GM18909 (cell line): Measurements from ENCODE around the gene ITM2B.
"Not testable (repeated sequence)": the region's sequence is repeated elsewhere in the genome, so short reads cannot be mapped to it uniquely, and the experiment has no call there.

Experiments used
- ATAC-seq: cut with Tn5 transposase; IDR thresholded peaks from one replicate; pipeline ENCODE4 v1.9.1; 2021; ENCODE audit warnings: mild to moderate bottlenecking; ENCODE audit not compliant: unreplicated experiment, poor library complexity

The ITM2B gene

DNA sequence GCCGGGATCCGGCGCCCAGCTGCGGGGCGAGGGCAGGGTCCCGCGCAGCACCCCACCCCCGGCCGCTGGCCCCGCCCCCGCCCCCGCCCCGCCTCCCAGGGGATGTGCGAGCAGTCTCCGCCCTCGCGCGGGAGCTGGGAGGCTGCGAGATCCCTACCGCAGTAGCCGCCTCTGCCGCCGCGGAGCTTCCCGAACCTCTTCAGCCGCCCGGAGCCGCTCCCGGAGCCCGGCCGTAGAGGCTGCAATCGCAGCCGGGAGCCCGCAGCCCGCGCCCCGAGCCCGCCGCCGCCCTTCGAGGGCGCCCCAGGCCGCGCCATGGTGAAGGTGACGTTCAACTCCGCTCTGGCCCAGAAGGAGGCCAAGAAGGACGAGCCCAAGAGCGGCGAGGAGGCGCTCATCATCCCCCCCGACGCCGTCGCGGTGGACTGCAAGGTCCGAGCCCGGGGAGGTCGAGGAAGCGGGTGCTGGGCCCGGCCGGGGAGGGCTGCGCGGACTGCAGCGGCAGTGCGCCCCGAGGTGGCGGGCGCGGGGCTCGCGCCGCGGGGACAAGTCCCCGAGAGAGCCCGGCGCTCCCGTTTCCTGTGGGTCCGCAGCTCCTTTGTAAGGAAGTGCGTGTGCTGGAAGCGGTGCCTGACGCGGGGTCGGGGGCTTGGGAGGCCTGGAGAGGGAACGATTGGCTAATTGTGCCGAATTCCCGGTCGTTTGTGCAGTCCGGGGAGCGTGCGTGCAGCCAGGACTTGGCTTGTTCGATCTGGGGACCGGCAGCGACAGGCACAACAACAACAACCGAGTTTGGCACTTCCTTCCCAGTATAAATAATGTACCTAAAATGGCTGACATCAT, at the start of gene ITM2B:
Gene ITM2B, plus strand, starts transcription at position 161 of the 843 bp plus-strand sequence. Its CDS starts 155 bp downstream, at position 316.
- ATAC-seq, result peak; percentile 65

DNA sequence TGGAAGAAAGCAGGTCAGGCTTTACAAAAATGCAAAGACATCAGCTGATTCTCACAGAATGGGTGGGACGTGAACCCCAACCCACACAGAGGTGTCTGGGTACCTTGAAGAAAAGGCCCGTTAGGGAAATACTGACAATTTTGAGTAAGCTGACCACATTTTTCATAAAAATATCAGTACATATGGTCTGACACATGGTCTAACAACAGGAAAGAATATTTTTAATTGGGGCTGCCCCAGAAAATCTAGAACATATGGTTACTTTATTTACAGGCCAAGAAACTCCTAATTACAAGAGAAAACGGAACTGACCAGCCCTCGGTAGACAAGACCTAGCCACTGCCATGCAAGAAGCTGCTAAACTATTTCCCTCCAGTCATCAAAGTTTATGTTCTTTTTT, 48.7 kb upstream of the ITM2B start:
- ATAC-seq, result peak; percentile 42

DNA sequence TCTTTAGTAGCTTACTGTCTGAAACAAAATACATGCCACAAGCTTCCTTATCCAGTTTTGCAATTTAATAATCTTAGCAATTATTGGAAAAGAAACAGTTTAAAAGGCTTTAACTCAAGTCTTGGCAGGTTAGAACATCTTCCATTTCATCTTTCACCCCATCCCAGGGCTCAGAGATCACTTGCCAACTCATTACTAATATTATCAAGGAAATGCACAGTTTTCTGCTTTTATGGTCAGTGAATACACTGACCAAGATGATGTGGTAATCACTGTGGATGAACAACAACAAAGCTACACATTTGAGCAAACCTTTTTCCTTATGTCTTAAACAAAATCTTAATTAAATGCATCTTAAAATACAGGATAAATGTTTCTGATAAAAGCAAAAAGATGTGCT, 48.0 kb upstream of the ITM2B start:
- ATAC-seq, result no peak

DNA sequence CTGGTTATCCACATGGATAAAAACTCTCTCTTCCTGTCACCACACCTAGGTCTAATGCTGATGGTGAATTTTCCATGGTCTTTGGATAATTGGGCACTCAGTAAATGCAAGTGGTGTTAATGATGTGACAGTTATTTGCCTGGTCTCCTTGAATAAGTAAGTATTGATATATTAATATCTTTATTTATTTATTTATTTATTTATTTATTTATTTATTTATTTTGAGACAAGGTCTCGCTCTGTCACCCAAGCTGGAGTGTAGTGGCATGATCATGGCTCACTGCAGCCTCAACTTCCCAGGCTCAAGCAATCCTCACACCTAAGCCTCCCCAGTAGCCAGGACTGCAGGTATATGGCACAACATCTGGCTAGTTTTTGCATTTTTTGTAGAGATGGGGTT, 46.3 kb upstream of the ITM2B start:
- ATAC-seq, result no peak

DNA sequence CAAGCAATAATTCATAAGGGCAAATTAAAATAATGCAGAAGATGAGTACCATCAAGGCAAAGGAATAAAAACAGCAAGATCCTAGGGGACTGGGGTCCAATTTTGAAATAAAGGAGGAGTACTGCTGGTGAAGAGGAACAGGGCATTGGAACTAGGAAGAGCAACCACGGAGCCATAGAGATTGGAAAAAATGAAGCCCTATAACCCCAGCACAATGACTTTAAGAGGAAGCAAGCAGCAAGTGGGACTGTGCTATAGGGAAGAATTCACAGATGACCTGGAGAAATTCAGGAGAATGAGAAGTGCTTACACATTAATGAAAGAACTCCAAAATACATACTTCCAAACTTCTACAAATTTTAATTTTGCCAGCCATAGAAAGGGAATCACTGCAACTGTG, 44.9 kb upstream of the ITM2B start:
- ATAC-seq, result no peak

DNA sequence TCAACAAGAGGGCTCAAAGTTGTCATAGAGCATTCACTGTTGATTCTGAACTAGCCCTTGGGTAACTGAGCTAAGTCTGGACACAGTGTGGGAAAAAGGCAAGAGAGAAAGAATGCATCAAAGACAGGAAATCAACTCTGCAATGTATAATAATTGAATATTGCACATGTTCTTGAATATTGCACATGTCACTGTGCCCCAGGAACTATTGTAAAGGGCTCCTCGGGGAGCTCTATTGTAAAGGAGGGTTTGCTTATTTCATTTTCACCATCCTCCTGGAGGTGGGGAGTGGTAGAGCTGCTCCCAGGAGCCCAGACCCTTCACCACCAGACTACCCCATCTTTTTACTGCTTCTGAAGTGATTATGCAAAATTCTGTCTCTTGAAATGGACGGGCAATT, 44.4 kb upstream of the ITM2B start:
- ATAC-seq, result no peak

DNA sequence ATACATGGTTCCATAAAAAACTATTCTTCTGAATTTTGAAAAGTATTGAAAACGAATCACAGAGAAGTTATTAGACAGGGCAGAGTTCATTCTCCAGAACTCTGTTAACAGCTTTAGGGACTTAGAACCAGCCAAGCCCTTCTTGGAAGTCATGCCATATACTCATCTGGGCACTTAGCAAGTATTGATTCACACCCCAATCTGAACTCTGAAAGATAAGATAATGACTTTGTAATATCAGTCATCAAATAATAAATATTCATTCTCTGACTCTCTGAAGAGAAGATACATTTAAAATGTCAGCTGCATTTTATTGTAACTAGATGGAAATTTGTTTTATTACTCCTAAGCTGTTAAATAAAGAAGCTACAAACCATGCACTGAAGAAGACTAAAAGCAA, 43.8 kb upstream of the ITM2B start:
- ATAC-seq, result no peak

DNA sequence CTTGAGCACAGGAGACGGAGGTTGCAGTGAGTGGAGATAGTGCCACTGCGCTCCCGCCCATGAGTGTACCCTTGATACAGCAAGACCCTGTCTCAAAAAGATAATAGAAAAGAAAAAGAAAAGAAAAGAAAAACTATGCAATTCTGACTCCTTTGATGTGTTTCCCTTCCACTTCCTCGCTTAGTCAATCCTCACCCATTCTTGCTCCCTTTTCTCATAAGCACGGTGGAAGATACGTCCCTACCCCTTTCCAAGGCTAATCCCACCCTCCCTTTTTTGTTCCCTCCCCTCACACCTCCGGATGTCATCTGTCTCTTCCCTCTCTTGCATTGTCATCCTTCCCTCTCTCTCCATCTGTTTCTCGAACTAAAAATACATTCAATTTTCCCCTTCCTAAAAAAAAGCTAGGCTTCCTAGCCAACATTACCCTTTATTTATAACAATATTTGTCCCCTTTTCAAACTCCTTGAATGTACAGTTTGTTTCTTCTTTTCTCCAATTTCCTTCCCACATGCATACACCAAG, 40.5 kb upstream of the ITM2B start:
- no peak for ATAC-seq

DNA sequence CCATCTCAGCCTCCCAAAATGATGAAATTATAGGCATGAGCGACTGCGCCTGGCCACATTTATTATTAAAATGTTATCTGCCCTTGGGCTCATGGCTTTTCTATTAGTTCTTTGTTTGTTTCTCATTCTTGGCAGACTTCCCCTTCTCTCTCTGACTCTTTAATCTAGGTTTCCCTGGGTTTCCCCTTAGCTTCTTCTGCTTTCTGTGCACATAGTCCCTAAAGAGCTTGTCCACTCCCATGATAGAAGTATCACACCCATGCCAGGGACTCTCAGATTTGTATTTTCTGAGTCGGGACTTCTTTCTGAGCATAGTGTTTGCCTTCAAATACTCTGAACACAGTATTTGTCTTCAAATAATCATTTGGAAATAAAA, 38.6 kb upstream of the ITM2B start:
- peak; percentile 86 for ATAC-seq

DNA sequence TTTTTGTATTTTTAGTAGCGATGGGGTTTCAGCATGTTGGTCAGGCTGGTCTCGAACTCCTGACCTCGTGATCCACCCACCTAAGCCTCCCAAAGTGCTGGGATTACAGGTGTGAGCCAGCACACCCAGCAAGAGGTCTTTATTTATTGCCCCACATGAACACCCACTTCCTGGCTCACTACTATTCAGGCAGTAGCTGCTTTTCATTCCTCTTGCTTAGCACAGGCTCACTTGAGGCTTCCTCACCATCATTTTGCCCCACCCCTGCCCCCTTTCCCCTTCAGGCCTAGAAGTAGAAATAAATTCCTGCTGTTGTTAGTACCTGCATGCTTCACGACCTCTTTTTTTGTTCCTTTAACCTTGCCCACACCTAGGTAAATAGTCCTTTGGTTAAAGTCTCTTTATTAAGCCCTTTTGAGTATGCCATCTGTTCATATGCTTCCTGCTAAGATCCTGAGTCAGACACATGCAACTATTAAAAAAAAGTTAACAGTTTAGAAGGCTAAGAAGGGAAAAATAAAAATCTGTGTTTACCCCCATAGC, 33.5 kb upstream of the ITM2B start:
- ATAC-seq, result no peak

DNA sequence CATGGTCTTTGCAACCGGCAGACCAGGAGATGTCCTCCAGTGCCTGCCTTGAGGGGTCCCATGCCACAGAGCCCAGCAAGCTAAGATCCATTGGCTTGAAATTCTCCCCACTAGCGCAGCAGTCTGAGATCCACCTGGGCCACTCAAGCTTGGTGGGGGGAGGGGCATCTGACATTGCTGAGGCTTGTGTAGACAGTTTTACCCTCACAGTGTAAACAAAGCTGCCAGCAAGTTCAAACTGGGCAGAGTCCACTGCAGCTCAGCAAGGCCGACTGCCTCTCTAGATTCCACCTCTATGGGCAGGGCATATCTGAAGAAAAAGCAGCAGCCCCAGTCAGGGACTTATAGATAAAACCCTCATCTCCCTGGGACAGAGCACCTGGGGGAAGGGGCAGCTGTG, 32.0 kb upstream of the ITM2B start:
- ATAC-seq, result no peak

DNA sequence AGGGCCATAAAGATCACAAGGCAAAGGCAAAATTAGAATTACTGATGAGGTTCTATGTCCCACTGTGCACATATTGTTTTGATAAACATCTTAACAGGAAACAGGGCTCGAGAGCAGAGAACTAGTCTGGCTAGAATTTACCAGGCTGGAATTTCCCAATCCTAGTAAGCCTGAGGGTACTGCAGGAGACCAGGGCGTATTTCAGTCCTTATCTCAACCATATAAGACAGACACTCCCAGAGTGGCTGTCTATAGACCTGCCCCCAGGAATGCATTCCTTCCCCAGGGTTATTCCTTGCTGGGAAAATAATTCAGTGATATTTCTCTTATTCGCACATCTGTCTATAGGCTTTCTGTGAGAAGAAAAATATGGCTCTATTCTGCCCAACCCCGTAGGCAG, 25.8 kb upstream of the ITM2B start:
- not testable (repeated sequence) for ATAC-seq

DNA sequence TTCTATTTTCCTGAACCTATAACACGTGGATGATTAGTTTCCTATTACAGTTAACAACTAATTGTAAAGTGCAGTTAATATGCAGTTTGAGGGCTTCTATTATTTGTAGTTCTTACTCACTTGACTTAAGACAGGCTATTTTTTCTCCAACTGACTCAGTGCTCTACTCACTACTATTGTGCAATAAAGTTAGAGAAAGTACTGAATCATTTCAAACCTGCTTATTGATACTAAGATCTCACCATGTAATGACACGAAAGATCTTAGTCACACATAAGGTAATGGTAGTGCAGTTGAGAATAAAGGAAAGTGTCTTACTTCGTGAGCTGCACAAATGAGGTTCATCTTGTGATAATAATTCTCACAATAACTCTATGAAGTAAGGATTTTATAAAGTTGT, 22.8 kb upstream of the ITM2B start:
- ATAC-seq, result no peak

DNA sequence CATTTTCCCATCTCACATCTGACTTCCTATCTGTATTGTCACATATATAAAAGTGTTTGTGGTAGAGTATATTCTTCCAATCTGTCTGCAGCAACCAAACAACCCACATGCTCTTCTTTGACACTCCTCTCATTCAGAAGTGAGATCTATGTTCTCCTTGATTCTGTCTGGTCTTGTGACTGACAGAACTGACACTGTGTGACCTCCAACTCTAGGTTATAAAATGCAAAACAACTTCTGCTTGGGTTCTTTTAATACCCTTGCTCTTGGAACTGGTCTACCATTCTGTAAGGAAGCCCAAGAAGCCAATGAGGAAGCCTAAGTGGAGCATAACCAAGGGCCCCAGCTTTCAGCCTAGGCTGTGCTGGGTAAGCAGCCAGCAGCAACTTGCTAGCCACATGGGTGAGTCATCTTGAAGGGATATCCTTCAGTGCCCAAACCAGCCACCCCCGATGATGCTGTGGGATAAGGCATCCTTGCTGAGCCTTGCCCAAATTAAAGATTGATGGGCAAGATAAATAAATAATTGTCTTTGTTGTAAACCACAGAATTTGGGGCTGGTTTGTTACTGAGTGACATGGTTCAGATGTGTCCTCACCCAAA, 18.4 kb upstream of the ITM2B start:
- ATAC-seq, result no peak

DNA sequence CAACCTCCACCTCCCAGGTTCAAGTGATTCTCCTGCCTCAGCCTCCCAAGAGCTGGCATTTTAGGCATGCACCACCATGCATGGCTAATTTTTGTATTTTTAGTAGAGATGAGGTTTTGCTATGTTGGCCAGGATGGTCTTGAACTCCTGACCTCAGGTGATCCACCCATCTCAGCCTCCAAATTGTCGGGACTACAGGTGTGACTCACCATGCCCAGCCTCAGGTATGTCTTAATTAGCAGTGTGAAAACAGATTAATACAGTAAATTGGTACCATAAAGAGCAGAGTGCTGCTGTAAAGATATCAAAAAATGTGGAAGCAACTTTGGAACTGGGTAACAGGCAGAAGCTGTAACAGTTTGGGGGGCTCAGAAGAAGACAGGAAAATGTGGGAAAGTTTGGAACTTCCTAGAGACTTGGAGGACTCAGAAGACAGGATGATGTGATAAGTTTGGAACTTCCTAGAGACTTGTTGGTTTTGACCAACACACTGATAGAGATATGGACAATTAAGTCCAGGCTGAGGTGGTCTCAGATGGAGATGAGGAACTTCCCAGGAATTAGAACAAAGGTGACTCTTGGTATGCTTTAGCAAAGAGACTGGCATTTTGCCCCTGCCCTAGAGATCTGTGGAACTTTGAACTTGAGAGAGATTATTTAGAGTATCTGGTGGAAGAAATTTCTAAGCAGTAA, 17.3 kb upstream of the ITM2B start:
- not testable (repeated sequence) for ATAC-seq

DNA sequence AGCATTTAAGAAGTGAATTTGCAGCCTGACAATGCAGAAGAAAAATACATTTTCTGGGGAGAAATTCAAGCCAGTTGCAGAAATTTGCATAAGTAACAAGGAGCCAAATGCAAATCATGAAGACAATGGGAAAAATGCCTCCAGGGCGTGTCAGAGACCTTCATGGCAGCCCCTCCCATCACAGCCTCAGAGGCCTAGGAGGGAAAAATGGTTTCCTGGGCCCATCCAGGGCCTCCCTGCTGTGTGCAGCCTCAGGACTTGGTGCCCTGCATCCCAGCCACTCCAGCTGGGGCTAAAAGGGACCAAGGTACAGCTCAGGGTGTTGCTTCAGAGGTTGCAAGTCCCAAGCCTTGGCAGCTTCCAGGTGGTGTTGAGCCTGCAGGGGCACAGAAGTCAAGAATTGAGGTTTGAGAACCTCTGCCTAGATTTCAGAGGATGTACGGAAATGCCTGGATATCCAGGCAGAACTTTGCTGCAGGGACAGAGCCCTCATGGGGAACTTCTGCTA, 16.7 kb upstream of the ITM2B start:
- no peak for ATAC-seq

DNA sequence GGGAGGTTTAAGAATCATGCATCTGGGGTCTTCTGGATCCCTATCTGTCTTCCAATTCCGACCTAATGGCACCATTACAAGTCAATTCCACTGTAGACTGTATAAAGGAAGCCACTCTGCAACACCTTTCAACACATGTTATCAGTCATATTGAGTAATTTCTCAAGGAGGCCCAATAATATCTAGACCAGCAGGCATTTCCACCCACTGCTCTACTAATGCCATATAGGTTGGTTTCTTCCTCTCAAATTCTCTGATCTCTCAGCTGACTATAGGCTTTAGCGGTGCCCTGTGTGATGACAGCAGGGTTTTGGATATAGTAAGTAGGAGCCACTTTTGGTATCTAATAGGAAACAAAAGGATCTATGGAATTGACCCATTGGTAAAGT, 12.4 kb upstream of the ITM2B start:
- no peak for ATAC-seq

DNA sequence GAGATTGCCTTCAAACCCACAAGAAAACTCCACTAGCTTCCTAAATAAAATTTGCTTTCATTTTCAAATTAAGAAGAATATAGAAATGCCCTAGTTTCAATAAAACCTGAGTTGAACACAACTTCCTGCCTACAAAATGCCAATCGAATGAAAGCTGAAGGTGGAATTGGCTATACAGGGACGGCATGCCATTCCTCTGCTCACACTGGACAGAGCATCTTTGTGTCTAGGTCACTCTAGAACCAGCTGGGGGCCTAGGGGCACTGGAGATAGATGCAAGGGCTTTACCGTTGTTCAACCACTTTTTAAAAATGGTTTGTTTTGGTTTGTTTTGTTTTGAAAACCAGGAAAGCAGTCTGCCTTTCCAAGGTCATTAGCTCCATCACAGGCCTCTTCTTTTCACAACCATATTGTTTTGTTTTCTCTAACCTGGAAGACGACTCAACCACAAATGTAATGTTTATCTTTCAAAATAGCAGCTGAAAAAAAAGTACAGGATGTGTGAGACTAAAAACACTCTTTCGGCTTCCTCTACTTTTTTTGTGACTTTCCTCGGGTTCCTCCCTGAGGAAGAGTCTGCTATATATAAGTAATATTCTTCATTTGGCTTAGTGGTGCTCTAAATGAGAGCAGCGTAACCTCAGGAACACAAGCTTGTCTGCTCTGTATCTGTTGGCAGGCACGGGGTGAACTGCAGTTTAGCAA, 11.9 kb upstream of the ITM2B start:
- ATAC-seq, result no peak

DNA sequence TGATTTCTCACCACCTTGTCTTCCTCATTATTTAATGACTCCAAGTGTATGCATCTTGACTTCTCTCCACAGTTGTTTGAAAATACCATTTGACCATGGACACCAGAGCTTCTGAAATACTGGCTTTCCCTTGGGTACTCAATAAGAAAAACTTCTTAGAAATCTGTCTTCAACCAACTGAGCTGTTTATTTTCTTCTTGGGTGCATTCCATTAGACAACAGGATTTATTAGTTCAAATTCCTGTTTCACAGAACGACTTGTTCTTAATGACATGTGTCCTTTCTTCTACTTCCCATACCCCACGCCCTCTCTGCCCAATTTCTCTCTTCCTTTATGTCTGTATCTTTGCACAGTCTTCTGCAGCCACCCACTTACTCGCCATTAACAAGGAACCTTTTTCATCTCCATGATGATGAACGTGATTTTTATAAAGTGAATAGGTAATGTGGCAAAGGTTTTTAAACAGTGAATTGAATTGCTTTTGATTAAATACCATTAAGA, 11.3 kb upstream of the ITM2B start:
- no peak for ATAC-seq
